ENCODE data around the gene TREML2. TPM values are rescaled to one million over a fixed set of nuclear protein-coding genes. Genes with fewer than 3 reads are reported as not detected.
A peak's percentile ranks its signal among the peaks of the same experiment; 100 is the strongest.

TREML2 gene
- total RNA-seq, 3 donors from 2014 or later (not counting 1 experiment from before 2014, with no cell fraction given): 0.75 to 3.0 (median 1.0) TPM

- DNase-seq: no peak
- no peak for ATAC-seq
- Histone ChIP-seq H3K4me3 (ENCODE audit: low read length) (no peak overlapping the region), H3K27ac (ENCODE audit: low read length) (no peak overlapping the region), H3K4me1 (ENCODE audit: control insufficient read depth, insufficient read depth, low read length) (peaks cover 5% of the 10 kb centered on the region), H3K9me3 (ENCODE audit: control insufficient read depth, insufficient read depth, low read length) (no peaks in the 10 kb centered on the region), H3K36me3 (ENCODE audit: control insufficient read depth, insufficient read depth, low read length) (no peaks in the 10 kb centered on the region), H3K27me3 (ENCODE audit: control insufficient read depth, insufficient read depth, low read length) (no peaks in the 10 kb centered on the region)
- no peak overlapping the region for H3K4me3 Mint-ChIP-seq
- H3K4me1 Mint-ChIP-seq: no peaks in the 10 kb centered on the region
- intact Hi-C loops (cut with micrococcal nuclease): no loop called here
- H3K9me3 Mint-ChIP-seq: no peaks in the 10 kb centered on the region
- H3K27ac Mint-ChIP-seq: no peak overlapping the region
- 89% methylated on average over 3 of the region's 3 CpGs for WGBS (ENCODE audit: insufficient coverage)
- peaks cover 11% of the 10 kb centered on the region in 2 donors for H3K27me3 Mint-ChIP-seq (ENCODE audit: low read depth in 2 of 2)
- no peak for TF ChIP-seq CTCF (IDR thresholded peaks at IDR 0.05)
- no peaks in the 10 kb centered on the region for H3K36me3 Mint-ChIP-seq
Measured at GRCh38 chr6:41160933-41161332, 40.0 kb downstream of the TREML2 start.

DNA sequence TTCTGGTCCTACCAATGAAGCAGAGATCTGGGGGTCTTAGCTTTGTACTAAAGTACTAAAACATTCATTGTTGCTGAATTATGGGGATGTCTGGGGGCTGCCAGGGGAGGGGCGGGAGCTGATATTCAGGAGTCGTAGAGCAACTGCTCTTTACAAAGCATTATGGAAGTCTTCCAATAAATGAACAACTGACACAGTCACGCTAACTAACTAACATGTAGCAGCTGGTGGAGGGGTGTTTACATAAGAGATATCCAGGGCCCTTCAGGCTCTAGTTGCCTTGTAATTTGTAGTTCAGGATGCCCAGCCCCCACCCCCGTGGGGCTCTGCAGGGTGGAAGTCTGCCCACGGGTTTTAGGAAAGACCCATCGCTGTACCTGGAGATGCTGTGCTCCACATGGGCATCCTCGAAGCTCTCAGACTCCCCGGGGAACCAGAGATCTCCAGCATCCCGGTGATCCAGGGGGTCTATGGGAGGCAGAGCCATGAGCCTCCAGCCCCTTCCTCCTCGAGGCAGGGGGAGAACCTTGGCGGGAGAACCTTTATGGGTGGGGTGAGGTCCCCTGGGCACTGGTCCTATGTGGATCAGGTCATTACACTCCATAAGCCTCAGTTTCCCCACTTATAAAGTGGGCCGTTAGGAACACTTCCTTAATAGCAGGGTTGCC is 41.4 kb downstream of the TREML2 start:
- H3K4me3 Mint-ChIP-seq: no peak overlapping the region
- no peak overlapping the region for H3K27ac Mint-ChIP-seq
- H3K9me3 ChIP-seq (ENCODE audit: control insufficient read depth, insufficient read depth, low read length): no peaks in the 10 kb centered on the region
- no peaks in the 10 kb centered on the region for H3K36me3 Mint-ChIP-seq
- H3K36me3 ChIP-seq (ENCODE audit: control insufficient read depth, insufficient read depth, low read length): no peaks in the 10 kb centered on the region
- intact Hi-C loops (cut with micrococcal nuclease): no loop called here
- no peak overlapping the region for H3K27ac ChIP-seq (ENCODE audit: low read length)
- H3K27me3 Mint-ChIP-seq (ENCODE audit: low read depth in 2 of 2): peaks cover 9 to 11% of the 10 kb centered on the region in 2 donors
- H3K4me1 ChIP-seq (ENCODE audit: control insufficient read depth, insufficient read depth, low read length): peaks cover 5% of the 10 kb centered on the region
- TF ChIP-seq CTCF (IDR thresholded peaks at IDR 0.05): no peak
- no peak for ATAC-seq
- H3K4me1 Mint-ChIP-seq: no peaks in the 10 kb centered on the region
- H3K4me3 ChIP-seq (ENCODE audit: low read length): no peak overlapping the region
- H3K27me3 ChIP-seq (ENCODE audit: control insufficient read depth, insufficient read depth, low read length): no peaks in the 10 kb centered on the region
- no peaks in the 10 kb centered on the region for H3K9me3 Mint-ChIP-seq
- 87% methylated on average over 10 of the region's 12 CpGs for WGBS (ENCODE audit: insufficient coverage)
- DNase-seq: no peak

DNA sequence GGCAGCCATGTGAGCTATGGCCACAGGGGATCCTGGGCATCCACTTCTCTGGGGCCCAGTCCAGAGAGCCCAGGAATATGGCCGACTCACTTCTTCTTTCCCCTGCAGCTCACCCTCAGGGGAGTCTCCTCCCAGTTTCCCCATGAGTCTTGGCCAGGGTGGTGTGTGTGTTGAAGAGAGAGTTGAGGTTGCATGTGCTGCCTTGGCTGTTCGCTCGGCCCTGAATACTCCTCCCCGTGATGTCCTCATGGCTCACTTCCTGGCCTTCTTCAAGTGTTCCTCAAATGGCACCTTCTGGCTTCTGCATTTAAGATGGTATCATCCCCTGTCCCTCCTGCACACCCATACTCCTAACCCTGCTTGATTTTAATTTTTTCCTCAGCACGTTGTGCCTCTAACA is 43.6 kb downstream of the TREML2 start:
- Mint-ChIP-seq H3K27me3 (ENCODE audit: low read depth in 2 of 2) (peaks cover 9% of the 10 kb centered on the region in 2 donors), H3K27ac (no peak overlapping the region), H3K4me3 (no peak overlapping the region), H3K36me3 (no peaks in the 10 kb centered on the region), H3K4me1 (peaks cover 0 to 4% of the 10 kb centered on the region in 2 donors), H3K9me3 (no peaks in the 10 kb centered on the region)
- H3K4me3 ChIP-seq (ENCODE audit: low read length): no peak overlapping the region
- 91% methylated on average over 5 of the region's 5 CpGs for WGBS (ENCODE audit: insufficient coverage)
- H3K27ac ChIP-seq (ENCODE audit: low read length): no peak overlapping the region
- peaks cover 5% of the 10 kb centered on the region for H3K4me1 ChIP-seq (ENCODE audit: control insufficient read depth, insufficient read depth, low read length)
- H3K9me3 ChIP-seq (ENCODE audit: control insufficient read depth, insufficient read depth, low read length): no peaks in the 10 kb centered on the region
- no peaks in the 10 kb centered on the region for H3K36me3 ChIP-seq (ENCODE audit: control insufficient read depth, insufficient read depth, low read length)
- intact Hi-C loops (cut with micrococcal nuclease): no loop called here
- ATAC-seq (peak in 1 of 3 donors; percentile 10), DNase-seq (no peak)
- no peak for TF ChIP-seq CTCF (IDR thresholded peaks at IDR 0.05)
- no peaks in the 10 kb centered on the region for H3K27me3 ChIP-seq (ENCODE audit: control insufficient read depth, insufficient read depth, low read length)

- intact Hi-C loops (cut with micrococcal nuclease): no loop called here
- Mint-ChIP-seq H3K27me3 (ENCODE audit: low read depth in 2 of 2) (peaks cover 6 to 9% of the 10 kb centered on the region in 2 donors), H3K4me1 (peaks cover 0 to 4% of the 10 kb centered on the region in 2 donors), H3K4me3 (no peak overlapping the region), H3K27ac (no peak overlapping the region), H3K36me3 (no peaks in the 10 kb centered on the region), H3K9me3 (no peaks in the 10 kb centered on the region)
- Histone ChIP-seq H3K27ac (ENCODE audit: low read length) (no peak overlapping the region), H3K9me3 (ENCODE audit: control insufficient read depth, insufficient read depth, low read length) (no peaks in the 10 kb centered on the region), H3K4me3 (ENCODE audit: low read length) (no peak overlapping the region), H3K36me3 (ENCODE audit: control insufficient read depth, insufficient read depth, low read length) (no peaks in the 10 kb centered on the region), H3K27me3 (ENCODE audit: control insufficient read depth, insufficient read depth, low read length) (no peaks in the 10 kb centered on the region), H3K4me1 (ENCODE audit: control insufficient read depth, insufficient read depth, low read length) (peaks cover 5% of the 10 kb centered on the region)
- TF ChIP-seq CTCF (IDR thresholded peaks at IDR 0.05): no peak
- no peak for DNase-seq
- WGBS (ENCODE audit: insufficient coverage): 93% methylated on average over 6 of the region's 6 CpGs
- ATAC-seq: no peak
Measured at GRCh38 chr6:41156771-41157170, 44.2 kb downstream of the TREML2 start.

Measured in natural killer cell (primary cell).